MV-4-11 (cell line): ENCODE measurements around the gene ASAP2.

Experiments used
- DNase-seq: peaks from one replicate; lab custom pipeline; 2025; lab: John Stamatoyannopoulos, UW

The ASAP2 gene

DNA sequence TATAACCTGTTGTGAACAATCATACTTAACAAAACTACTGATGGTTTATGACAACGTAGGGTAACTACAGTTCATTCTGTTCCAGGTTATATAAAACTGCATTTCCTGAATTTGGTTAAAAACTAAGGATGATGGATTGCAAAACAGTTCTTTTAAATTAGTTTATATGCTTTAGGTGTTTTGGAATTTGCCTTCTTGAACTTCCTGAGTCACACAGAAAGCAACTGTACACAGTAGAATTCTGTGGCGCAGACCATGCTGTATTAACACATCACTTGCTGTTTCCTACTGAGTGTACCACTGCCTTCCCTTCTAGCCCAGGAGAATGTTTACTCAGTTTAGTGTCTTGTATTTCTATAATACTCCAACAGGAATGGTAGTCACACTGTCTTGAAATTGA is 197.3 kb downstream of the ASAP2 start:
- DNase-seq, result no peak

DNA sequence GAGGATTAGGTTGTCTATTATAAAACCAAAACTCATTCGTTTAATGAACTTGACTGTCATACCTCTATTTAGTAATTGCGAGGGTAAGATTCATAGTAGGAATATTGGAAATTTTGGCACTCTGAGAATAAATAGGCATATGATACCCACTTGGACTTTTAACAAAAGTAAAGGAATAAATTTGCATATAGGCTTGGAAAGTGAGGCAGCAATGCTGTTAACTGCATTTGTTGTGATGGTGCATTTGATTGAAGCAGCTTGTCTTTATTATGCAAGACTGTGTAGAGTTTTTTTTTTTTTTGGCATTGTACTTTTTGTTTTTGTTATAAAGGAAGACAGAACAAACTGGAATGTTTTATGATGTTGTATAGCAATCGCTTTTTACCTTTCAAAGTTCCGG is 197.8 kb downstream of the ASAP2 start:
- no peak for DNase-seq

DNA sequence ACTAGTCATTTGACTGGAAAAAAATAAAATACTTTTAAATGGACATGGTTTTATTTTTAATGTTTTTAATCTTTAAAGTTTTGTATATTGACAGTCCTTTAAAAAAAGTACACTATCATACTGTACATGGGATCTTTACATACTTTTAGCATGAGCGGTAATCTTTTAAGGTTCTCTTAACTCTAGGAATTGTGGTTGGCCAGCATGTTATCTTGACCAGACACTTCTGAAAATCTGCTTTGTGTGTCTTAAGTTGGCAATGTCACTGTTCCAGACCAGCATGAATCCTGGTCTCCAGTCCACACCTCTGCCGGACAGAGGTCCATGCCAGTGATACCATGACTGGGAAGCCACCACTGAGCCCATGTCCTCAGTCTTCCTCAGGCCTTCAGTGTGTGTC is 199.0 kb downstream of the ASAP2 start:
- no peak for DNase-seq

- no peak for DNase-seq
Measured at GRCh38 chr2:9406529-9407362, 200.1 kb downstream of the ASAP2 start.

DNA sequence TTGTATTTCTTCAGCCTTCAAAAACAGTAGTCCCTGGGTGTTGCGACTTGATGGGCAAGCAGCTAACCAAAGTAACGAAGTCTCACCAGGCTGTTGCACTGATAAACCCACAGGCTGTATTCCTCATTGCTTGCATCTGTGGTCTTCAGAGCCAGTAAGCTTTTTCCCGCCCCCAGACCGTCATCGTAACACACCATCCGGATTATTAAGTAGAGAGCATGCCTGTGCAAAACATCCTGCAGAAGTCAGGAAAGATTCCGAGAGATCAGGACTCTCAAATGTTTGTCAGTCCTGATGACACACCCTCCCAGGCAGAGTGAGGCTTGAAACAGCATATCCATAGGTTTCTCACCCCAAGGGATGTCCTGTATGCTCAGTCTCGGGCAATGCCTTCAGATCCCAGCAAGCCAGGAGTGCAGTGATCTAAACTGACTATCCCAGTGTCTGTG is 200.8 kb downstream of the ASAP2 start:
- no peak for DNase-seq

DNA sequence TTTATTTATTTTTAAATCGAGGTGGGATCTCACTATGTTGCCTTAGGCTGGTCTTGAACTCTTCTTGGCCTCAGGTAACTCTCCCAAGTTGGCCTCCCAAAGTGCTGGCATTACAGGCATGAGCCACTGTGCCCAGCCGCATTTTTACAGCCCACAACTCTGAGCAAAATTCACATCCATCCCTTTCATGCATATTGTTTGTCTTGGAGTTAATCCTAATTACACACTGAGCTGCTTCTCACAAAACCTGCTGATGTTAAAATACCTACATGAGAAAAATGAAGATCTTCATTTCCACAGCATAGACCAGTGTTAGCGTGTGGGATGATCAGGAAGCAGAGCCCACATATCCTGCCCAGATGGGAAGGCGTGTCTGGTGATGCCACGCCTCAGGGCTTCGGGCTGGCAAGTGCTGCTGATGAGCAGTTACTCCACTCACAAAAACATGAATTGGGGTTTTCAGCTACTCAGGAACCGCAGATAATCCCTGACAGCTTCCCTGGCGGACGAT is 202.1 kb downstream of the ASAP2 start:
- no peak for DNase-seq

- no peak for DNase-seq
Measured at GRCh38 chr2:9410108-9410507, 203.5 kb downstream of the ASAP2 start.

DNA sequence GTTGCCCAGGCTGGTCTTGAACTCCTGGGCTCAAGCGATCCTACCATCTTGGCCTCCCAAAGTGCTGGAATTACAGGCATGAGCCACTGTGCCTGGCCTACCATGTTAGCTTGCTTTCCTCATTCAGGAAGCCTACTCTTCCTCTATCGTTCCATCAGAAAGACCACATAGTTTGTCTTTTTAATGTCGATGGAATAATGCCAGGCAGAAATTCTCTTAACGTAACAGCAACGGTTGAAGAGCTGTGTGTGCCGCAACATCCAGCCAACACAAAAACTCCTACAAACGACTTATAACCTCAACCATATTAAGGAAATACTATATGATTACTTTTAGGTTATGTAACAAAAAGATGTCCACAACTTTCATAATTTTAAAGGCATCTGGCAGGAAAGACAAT is 206.2 kb downstream of the ASAP2 start:
- no peak for DNase-seq

DNA sequence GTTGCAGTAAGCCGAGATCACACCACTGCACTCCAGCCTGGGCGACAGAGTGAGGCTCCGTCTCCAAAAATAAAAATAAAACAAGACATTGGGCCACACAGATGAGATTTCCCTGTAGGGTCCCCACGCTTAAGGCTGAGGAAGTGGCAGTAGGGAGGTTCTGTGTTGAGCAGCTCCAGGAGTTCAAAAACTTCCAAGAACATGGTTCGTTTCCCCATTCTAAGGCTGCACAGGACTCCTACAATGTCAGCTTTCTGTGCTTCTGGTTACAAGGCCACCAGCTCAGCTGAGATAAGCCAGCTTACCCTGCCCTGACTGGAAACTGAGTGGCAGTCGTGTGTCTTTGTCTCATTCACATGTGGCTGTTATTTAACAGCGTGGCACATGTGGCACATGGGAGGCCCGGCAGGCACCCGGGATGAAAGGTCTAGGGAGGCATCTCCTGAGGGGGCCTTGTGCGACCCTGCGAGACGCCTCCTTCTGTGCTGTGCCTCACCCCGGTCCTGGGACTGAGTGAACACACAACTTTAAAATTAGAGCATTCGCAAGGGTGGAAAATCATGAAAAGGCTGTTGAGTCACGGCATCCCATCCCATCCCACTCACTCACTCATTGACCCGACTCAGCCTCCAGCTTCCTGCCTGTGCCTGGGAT is 209.0 kb downstream of the ASAP2 start:
- no peak for DNase-seq

- DNase-seq, result no peak
Measured at GRCh38 chr2:9416267-9416961, 209.8 kb downstream of the ASAP2 start.

GRCh38 chr2:9416962-9417316 is 210.3 kb downstream of the ASAP2 start:
- no peak for DNase-seq

DNA sequence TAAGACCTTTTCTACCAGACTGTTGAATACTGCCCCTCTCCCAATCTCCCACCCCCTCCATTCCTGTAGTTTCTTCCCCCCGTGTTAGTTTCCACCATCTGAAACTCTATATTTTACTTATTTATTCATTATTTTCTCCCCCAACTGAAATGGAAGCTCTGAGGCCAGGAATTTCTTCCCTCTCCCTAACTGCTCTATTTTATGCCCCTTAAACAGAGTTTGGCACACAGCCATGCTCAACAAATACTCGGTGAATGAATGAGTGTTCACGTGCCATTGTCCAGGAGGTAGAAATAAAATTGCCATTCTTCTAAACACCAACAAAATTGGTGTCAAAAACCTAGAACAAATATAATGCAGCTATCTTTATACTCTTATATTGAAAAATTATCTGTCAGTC is 211.1 kb downstream of the ASAP2 start:
- no peak for DNase-seq

DNA sequence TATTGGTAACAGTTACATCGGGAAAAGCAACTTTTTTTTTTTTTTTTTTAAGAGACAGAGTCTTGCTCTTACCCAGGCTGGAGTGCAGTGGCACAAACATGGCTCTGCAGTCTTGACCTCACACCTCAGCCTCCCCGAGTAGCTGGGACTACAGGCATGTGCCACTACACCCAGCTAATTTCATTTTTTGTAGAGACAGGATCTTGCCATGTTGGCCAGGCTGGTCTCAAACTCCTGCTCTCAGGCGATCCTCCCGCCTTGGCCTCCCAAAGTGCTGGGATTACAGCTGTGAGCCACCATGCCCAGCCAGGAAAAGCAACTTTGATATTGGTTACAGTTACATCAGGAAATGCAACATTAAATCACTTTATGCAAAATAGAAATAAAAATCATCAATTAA is 212.1 kb downstream of the ASAP2 start:
- DNase-seq, result no peak

DNA sequence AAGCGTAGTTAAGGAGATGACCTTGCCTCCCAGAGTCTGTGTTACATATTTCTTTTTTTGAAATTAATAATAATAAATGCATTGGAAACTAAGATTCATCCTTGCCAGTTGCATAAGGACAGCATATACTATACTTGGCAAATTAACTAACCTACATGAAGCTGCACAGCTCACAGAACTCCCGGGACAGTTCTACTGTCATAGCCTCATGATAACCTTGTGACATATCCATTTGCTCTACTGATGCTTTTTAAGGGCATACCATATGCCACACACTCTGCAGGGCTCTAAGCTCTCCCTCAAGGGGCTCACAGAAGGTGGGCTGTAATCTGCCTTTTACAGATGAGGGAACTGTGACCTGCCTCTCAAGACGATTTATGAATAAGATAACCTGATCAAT is 212.9 kb downstream of the ASAP2 start:
- no peak for DNase-seq

DNA sequence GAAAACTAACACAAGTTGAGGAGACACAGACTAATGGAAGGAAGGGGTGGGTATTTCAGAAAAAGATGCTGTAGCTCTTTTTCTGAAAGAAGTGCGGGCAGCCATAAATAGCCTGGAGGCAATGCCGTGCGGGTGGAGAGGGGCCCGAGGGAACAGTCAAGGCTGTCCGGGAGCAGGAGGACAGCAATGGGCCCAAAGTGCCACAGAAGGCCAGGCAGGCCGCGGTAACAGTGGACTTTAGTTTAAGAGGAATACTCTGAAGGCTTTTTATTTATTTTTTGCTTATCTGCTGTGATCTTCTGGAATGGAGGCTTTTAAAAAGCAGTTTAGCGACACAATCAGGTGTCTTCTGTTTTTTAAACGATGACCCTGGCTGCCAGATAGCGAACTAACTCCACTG is 213.9 kb downstream of the ASAP2 start:
- no peak for DNase-seq

GRCh38 chr2:9422321-9423099 is 215.9 kb downstream of the ASAP2 start:
- DNase-seq, result peak; percentile 30

DNA sequence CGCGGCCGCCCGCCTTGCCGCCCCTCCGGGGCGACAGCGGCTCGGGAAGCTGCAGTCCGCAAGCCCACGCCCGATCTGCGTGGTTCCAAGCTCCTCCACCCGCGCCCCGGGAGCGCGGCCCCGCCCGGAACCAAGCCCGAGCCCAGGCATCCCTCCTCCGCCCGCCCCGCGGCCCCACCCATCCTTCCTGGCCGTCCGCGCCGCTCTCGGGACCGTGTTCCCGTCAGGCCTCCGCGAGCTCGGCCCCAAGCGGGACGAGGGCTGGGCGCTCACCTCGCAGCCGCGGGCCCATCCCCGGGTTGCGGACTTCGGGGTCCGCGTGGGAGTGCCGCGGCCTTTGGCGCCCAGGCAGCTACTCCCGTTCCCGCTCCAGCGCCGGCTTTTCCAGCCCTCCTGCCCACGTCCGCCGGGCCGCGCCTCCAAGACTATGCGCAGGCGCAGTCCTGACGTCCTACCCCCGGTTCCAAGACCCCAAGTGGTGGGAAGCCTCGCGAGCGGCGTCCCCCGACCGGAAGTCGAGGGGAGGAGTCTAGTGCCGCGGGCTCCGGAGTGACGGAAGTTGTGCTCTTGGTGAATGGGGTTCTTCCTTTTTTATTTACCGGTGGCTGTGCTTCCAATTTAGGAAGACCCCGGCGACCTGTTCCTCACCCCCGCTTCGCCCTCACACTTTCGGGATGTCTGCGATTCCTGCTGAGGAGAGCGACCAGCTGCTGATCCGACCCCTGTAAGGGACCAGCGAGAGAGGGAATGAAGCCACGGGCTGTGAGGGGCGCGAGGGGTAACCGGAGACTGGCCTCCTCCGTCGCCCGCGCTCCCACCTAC is 216.7 kb downstream of the ASAP2 start, which contains the start of the genes CPSF3 and ITGB1BP1:
TSS of gene CPSF3 (plus strand) at position 555 of the 822 bp plus-strand sequence. CDS start at position 675, 120 bp downstream.
TSS of gene ITGB1BP1 (minus strand) at position 429 of the 822 bp plus-strand sequence. CDS start 4,831 bp downstream, outside the sequence.
- DNase-seq, result peak; percentile 97

GRCh38 chr2:9423922-9424272 is 217.3 kb downstream of the ASAP2 start:
- no peak for DNase-seq

- DNase-seq, result no peak
Measured at GRCh38 chr2:9424447-9425164, 218.0 kb downstream of the ASAP2 start.

DNA sequence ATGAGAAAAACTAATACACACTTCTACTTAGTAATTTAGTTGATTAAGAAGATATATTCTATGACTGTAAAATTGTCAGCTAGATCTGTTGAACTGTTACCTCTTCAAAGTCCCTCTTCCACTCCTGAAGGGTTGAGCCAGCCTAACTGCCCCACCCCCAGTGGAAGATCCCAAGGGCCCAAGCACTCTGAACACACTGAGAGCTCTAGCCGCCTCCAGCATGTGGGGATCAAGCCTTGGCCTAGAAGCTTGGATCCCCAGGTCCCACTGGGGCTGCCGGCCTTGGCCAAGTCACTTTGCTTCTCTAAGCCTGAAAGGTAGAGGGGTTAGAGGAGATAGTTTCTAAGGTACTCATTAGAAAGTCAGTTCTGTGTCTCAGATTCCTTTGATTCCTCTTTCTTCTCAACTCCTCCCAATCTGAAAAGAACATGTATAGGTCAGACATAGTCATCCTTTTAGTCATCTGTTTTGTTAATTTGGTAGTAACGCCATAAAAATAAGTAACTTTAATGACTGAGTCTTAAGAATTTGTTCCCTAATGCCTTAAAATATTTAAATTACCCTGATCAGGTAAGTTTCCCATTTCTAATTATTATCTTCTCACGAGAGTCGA is 222.5 kb downstream of the ASAP2 start:
- no peak for DNase-seq
